ENCODE measurements around the gene ANTXR2.

- TF ChIP-seq EZH2phosphoT487 (IDR thresholded peaks at IDR 0.05) (no peak), CTCF (IDR thresholded peaks at IDR 0.05) (no peak), EZH2 (IDR thresholded peaks at IDR 0.05) (no peak)
These were observed 65.3 kb downstream of the ANTXR2 start for GRCh38 chr4:80007745-80008149.

All from neural progenitor cell (in vitro differentiated cells).